ENCODE measurements around the gene LZTFL1. TPM values are rescaled to one million over a fixed set of nuclear protein-coding genes. Genes with fewer than 3 reads are reported as not detected.

The LZTFL1 gene
- total RNA-seq, 1 experiment from 2014 or later, result 21.0 TPM

DNA sequence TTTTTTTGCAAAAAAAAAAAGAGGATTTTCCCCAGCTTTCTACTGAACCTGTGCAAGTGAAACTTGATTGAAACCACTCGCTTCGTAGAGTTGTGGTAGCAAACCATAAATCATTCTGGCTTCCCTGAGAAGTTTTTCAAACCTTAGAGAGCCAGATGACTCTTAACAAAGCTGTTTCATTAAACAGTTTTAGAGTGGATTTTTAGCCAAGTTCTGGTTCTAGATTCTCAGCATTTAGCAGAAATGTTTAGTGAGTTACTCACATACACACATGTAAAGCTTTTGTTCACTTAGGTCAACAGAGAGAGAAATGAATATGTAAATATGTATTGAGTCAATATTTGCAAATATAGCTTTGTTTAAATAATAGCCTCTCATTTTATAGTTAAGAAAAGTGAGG is 26.3 kb upstream of the LZTFL1 start:
- ATAC-seq (no peak), DNase-seq (ENCODE audit: low read depth, low spot score) (no peak)
- Histone ChIP-seq H3K9me3 (ENCODE audit: control insufficient read depth in 1 of 2, insufficient read depth in 1 of 2, low read depth in 1 of 2, low read length in 2 of 2) (peaks cover 0 to 8% of the 10 kb centered on the region in 2 experiments; a peak in 3 of 4 replicates), H3K79me2 (ENCODE audit: insufficient read depth, low read length) (no peaks in the 10 kb centered on the region), H3K4me2 (ENCODE audit: low read length) (no peak overlapping the region), H3K27me3 (ENCODE audit: insufficient read depth, low read length) (no peaks in the 10 kb centered on the region), H3K9ac (ENCODE audit: low read length) (no peak overlapping the region), H3K4me1 (ENCODE audit: control insufficient read depth in 1 of 2, insufficient read depth in 2 of 2, low read length in 2 of 2) (no peaks in the 10 kb centered on the region), H3K4me3 (replicated peaks in 1 of 2; ENCODE audit: low read depth in 1 of 2, low read length in 2 of 2) (no peak overlapping the region), H4K20me1 (ENCODE audit: insufficient read depth) (no peaks in the 10 kb centered on the region), H3K36me3 (ENCODE audit: control insufficient read depth in 1 of 2, insufficient read depth in 2 of 2, low read length in 2 of 2) (no peaks in the 10 kb centered on the region), H3K27ac (ENCODE audit: low read depth, low read length) (no peak overlapping the region), H3K9me2 (ENCODE audit: insufficient read depth) (no peaks in the 10 kb centered on the region), H2AFZ (ENCODE audit: low read depth, low read length, poor library complexity, severe bottlenecking) (no peak overlapping the region)
- intact Hi-C loops (cut with micrococcal nuclease), result no loop called here
- TF ChIP-seq SRF (IDR thresholded peaks at IDR 0.05; ENCODE audit: low read depth), result no peak
- TF ChIP-seq, protein P1, sequence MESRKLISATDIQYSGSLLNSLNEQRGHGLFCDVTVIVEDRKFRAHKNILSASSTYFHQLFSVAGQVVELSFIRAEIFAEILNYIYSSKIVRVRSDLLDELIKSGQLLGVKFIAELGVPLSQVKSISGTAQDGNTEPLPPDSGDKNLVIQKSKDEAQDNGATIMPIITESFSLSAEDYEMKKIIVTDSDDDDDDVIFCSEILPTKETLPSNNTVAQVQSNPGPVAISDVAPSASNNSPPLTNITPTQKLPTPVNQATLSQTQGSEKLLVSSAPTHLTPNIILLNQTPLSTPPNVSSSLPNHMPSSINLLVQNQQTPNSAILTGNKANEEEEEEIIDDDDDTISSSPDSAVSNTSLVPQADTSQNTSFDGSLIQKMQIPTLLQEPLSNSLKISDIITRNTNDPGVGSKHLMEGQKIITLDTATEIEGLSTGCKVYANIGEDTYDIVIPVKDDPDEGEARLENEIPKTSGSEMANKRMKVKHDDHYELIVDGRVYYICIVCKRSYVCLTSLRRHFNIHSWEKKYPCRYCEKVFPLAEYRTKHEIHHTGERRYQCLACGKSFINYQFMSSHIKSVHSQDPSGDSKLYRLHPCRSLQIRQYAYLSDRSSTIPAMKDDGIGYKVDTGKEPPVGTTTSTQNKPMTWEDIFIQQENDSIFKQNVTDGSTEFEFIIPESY (IDR thresholded peaks at IDR 0.05; ENCODE audit: extremely low read depth, insufficient replicate concordance, low read length), result no peak
- no peak for TF ChIP-seq SP1 (IDR thresholded peaks at IDR 0.05; ENCODE audit: low read depth)
- TF ChIP-seq ZNF274 (IDR thresholded peaks at IDR 0.05; ENCODE audit: low read depth, low read length), result no peak
- TF ChIP-seq SIN3A (IDR thresholded peaks at IDR 0.05; ENCODE audit: low read depth), result no peak
- TF ChIP-seq CEBPB (IDR thresholded peaks at IDR 0.05; ENCODE audit: low read depth), result no peak
- no peak for TF ChIP-seq YY1 (IDR thresholded peaks at IDR 0.05; ENCODE audit: extremely low read depth, insufficient replicate concordance, low read depth, low read length)
- TF ChIP-seq, protein P2, sequence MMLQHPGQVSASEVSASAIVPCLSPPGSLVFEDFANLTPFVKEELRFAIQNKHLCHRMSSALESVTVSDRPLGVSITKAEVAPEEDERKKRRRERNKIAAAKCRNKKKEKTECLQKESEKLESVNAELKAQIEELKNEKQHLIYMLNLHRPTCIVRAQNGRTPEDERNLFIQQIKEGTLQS (IDR thresholded peaks at IDR 0.05), result no peak
- TF ChIP-seq ELF1 (IDR thresholded peaks at IDR 0.05; ENCODE audit: borderline replicate concordance, low read depth), result no peak
- no peak for TF ChIP-seq CBX3 (IDR thresholded peaks at IDR 0.05; ENCODE audit: low read depth)
- TF ChIP-seq, protein P3, sequence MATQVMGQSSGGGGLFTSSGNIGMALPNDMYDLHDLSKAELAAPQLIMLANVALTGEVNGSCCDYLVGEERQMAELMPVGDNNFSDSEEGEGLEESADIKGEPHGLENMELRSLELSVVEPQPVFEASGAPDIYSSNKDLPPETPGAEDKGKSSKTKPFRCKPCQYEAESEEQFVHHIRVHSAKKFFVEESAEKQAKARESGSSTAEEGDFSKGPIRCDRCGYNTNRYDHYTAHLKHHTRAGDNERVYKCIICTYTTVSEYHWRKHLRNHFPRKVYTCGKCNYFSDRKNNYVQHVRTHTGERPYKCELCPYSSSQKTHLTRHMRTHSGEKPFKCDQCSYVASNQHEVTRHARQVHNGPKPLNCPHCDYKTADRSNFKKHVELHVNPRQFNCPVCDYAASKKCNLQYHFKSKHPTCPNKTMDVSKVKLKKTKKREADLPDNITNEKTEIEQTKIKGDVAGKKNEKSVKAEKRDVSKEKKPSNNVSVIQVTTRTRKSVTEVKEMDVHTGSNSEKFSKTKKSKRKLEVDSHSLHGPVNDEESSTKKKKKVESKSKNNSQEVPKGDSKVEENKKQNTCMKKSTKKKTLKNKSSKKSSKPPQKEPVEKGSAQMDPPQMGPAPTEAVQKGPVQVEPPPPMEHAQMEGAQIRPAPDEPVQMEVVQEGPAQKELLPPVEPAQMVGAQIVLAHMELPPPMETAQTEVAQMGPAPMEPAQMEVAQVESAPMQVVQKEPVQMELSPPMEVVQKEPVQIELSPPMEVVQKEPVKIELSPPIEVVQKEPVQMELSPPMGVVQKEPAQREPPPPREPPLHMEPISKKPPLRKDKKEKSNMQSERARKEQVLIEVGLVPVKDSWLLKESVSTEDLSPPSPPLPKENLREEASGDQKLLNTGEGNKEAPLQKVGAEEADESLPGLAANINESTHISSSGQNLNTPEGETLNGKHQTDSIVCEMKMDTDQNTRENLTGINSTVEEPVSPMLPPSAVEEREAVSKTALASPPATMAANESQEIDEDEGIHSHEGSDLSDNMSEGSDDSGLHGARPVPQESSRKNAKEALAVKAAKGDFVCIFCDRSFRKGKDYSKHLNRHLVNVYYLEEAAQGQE (IDR thresholded peaks at IDR 0.05; ENCODE audit: low read depth), result no peak
- BruUV-seq (replicated peaks), result no TSS peak
- POLR2A ChIA-PET, result no interaction called here
- RAD21 ChIA-PET (ENCODE audit: low non-redundant PET in 1 of 2, low total read pairs in 2 of 2, uncharacterized antibody in 2 of 2, unreplicated experiment in 2 of 2), result no interaction called here
- CTCF ChIA-PET, result interaction anchor here (0.6 kb wide), 1 partner anchor 107 kb away, joined by 6 read pairs; no protein-coding TSS in a partner anchor
